Fibroblast of skin of back (primary cell): ENCODE data around the gene RAI2.

Experiments used
- DNase-seq: peaks from one replicate; pipeline ENCODE4 v3.0.0-alpha.2; 2013

RAI2 gene

GRCh38 chrX:17778997-17779396 is 82.1 kb downstream of the RAI2 start:
- no peak for DNase-seq

- no peak for DNase-seq
Observed at GRCh38 chrX:17774053-17774452, 87.0 kb downstream of the RAI2 start.

GRCh38 chrX:17773221-17773876 is 87.7 kb downstream of the RAI2 start:
- no peak for DNase-seq

- no peak for DNase-seq
Observed at GRCh38 chrX:17769701-17770269, 91.3 kb downstream of the RAI2 start.

GRCh38 chrX:17768997-17769396 is 92.1 kb downstream of the RAI2 start:
- no peak for DNase-seq

- DNase-seq = no peak
Observed at GRCh38 chrX:17767734-17768133, 93.4 kb downstream of the RAI2 start.

GRCh38 chrX:17759990-17760389 is 101.1 kb downstream of the RAI2 start:
- no peak for DNase-seq

GRCh38 chrX:17758382-17758781 is 102.7 kb downstream of the RAI2 start:
- DNase-seq = no peak

GRCh38 chrX:17750436-17750835 is 110.7 kb downstream of the RAI2 start:
- no peak for DNase-seq
